ENCODE measurements around the gene WWP2. TPM values are rescaled to one million over a fixed set of nuclear protein-coding genes. Genes with fewer than 3 reads are reported as not detected.
"Not testable (repeated sequence)": the region's sequence is repeated elsewhere in the genome, so short reads cannot be mapped to it uniquely, and the experiment has no call there.

WWP2 gene
- total and polyA plus RNA-seq, 2 donors (not counting 3 experiments of a cell fraction or from before 2014, with no cell fraction given): 17.9 to 44.9 TPM

GRCh38 chr16:69969657-69970056 lies 207.5 kb downstream of the WWP2 start:
- H3K4me2 ChIP-seq (ENCODE audit: insufficient read depth, low read length); H3K9me3 ChIP-seq (replicated peaks; ENCODE audit: control insufficient read depth, insufficient read depth, low read length); H3K27me3 ChIP-seq (ENCODE audit: control insufficient read depth in 2 of 2, insufficient read depth in 2 of 2, low read length in 2 of 2); H2AFZ ChIP-seq (ENCODE audit: low read depth, low read length); BruUV-seq (replicated peaks); H3K9ac ChIP-seq (replicated peaks; ENCODE audit: extremely low read depth, insufficient read depth, low read length); H3K9me1 ChIP-seq (replicated peaks; ENCODE audit: control insufficient read depth, extremely low read depth, insufficient read depth, low read length); dilution Hi-C loops (cut with MboI; ENCODE audit: extremely low pct_ligation_motif_present, low sequenced_read_pairs); H3K4me3 ChIP-seq (replicated peaks in 1 of 3; ENCODE audit: insufficient read depth in 1 of 3, low read depth in 1 of 3, low read length in 3 of 3); CTCF ChIA-PET; H3K79me2 ChIP-seq (ENCODE audit: control insufficient read depth, insufficient read depth, low read length); H3K4me1 ChIP-seq (ENCODE audit: control insufficient read depth, extremely low read depth, insufficient read depth, low read length); H3K27ac ChIP-seq (ENCODE audit: insufficient read depth, low read depth, low read length); intact Hi-C loops (cut with micrococcal nuclease); FAIRE-seq; H3K36me3 ChIP-seq (ENCODE audit: control insufficient read depth in 2 of 2, extremely low read depth in 1 of 2, insufficient read depth in 2 of 2, low read length in 2 of 2); POLR2A ChIA-PET; H4K20me1 ChIP-seq (replicated peaks; ENCODE audit: control insufficient read depth, extremely low read depth, insufficient read depth, low read length); DNase-seq (ENCODE audit: low read depth, low spot score): not testable (repeated sequence)

DNA sequence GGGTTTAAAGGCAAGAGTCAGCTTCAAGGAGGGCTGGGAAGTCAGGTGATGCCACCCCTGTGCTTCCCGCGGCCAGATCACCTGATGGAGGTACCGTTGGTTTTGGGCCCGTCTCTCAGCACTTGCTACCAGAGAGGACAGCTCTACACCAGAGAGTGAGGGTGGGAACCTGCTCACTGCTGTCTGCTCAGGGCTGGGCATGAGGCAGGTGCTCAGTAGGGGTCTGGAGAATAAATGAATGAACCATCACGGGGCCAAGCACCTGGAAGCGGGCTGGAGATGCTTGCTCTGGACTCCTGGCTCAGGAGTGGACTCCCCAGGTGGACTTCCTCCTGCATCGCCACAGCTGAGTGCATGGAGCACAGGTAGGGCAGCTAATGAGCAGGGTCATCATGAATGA lies 210.0 kb downstream of the WWP2 start:
- BruUV-seq (replicated peaks); H3K9me1 ChIP-seq (replicated peaks; ENCODE audit: control insufficient read depth, extremely low read depth, insufficient read depth, low read length); H3K27ac ChIP-seq (ENCODE audit: insufficient read depth, low read depth, low read length); H4K20me1 ChIP-seq (replicated peaks; ENCODE audit: control insufficient read depth, extremely low read depth, insufficient read depth, low read length); CTCF ChIA-PET; H3K4me2 ChIP-seq (ENCODE audit: insufficient read depth, low read length); dilution Hi-C loops (cut with MboI; ENCODE audit: extremely low pct_ligation_motif_present, low sequenced_read_pairs); H3K36me3 ChIP-seq (ENCODE audit: control insufficient read depth in 2 of 2, extremely low read depth in 1 of 2, insufficient read depth in 2 of 2, low read length in 2 of 2); POLR2A ChIA-PET; DNase-seq (ENCODE audit: low read depth, low spot score); H3K9ac ChIP-seq (replicated peaks; ENCODE audit: extremely low read depth, insufficient read depth, low read length); H3K4me3 ChIP-seq (replicated peaks in 1 of 3; ENCODE audit: insufficient read depth in 1 of 3, low read depth in 1 of 3, low read length in 3 of 3); H3K4me1 ChIP-seq (ENCODE audit: control insufficient read depth, extremely low read depth, insufficient read depth, low read length); H3K27me3 ChIP-seq (ENCODE audit: control insufficient read depth in 2 of 2, insufficient read depth in 2 of 2, low read length in 2 of 2); H2AFZ ChIP-seq (ENCODE audit: low read depth, low read length); intact Hi-C loops (cut with micrococcal nuclease); FAIRE-seq; H3K79me2 ChIP-seq (ENCODE audit: control insufficient read depth, insufficient read depth, low read length); H3K9me3 ChIP-seq (replicated peaks; ENCODE audit: control insufficient read depth, insufficient read depth, low read length): not testable (repeated sequence)

- H3K9me3 ChIP-seq (replicated peaks; ENCODE audit: control insufficient read depth, insufficient read depth, low read length); POLR2A ChIA-PET; H3K36me3 ChIP-seq (ENCODE audit: control insufficient read depth in 2 of 2, extremely low read depth in 1 of 2, insufficient read depth in 2 of 2, low read length in 2 of 2); H2AFZ ChIP-seq (ENCODE audit: low read depth, low read length); intact Hi-C loops (cut with micrococcal nuclease); DNase-seq (ENCODE audit: low read depth, low spot score); H3K9ac ChIP-seq (replicated peaks; ENCODE audit: extremely low read depth, insufficient read depth, low read length); dilution Hi-C loops (cut with MboI; ENCODE audit: extremely low pct_ligation_motif_present, low sequenced_read_pairs); H3K4me3 ChIP-seq (replicated peaks in 1 of 3; ENCODE audit: insufficient read depth in 1 of 3, low read depth in 1 of 3, low read length in 3 of 3); H3K4me1 ChIP-seq (ENCODE audit: control insufficient read depth, extremely low read depth, insufficient read depth, low read length); H3K79me2 ChIP-seq (ENCODE audit: control insufficient read depth, insufficient read depth, low read length); H3K4me2 ChIP-seq (ENCODE audit: insufficient read depth, low read length); H3K9me1 ChIP-seq (replicated peaks; ENCODE audit: control insufficient read depth, extremely low read depth, insufficient read depth, low read length); FAIRE-seq; CTCF ChIA-PET; H4K20me1 ChIP-seq (replicated peaks; ENCODE audit: control insufficient read depth, extremely low read depth, insufficient read depth, low read length); H3K27me3 ChIP-seq (ENCODE audit: control insufficient read depth in 2 of 2, insufficient read depth in 2 of 2, low read length in 2 of 2); BruUV-seq (replicated peaks); H3K27ac ChIP-seq (ENCODE audit: insufficient read depth, low read depth, low read length): not testable (repeated sequence)
Measured at GRCh38 chr16:69972935-69973334, 210.8 kb downstream of the WWP2 start.

- intact Hi-C loops (cut with micrococcal nuclease); H4K20me1 ChIP-seq (replicated peaks; ENCODE audit: control insufficient read depth, extremely low read depth, insufficient read depth, low read length); FAIRE-seq; H3K36me3 ChIP-seq (ENCODE audit: control insufficient read depth in 2 of 2, extremely low read depth in 1 of 2, insufficient read depth in 2 of 2, low read length in 2 of 2); H3K79me2 ChIP-seq (ENCODE audit: control insufficient read depth, insufficient read depth, low read length); H3K9me3 ChIP-seq (replicated peaks; ENCODE audit: control insufficient read depth, insufficient read depth, low read length); H3K4me2 ChIP-seq (ENCODE audit: insufficient read depth, low read length); H3K9ac ChIP-seq (replicated peaks; ENCODE audit: extremely low read depth, insufficient read depth, low read length); H3K4me3 ChIP-seq (replicated peaks in 1 of 3; ENCODE audit: insufficient read depth in 1 of 3, low read depth in 1 of 3, low read length in 3 of 3); BruUV-seq (replicated peaks); DNase-seq (ENCODE audit: low read depth, low spot score); H3K27ac ChIP-seq (ENCODE audit: insufficient read depth, low read depth, low read length); H3K27me3 ChIP-seq (ENCODE audit: control insufficient read depth in 2 of 2, insufficient read depth in 2 of 2, low read length in 2 of 2); H3K9me1 ChIP-seq (replicated peaks; ENCODE audit: control insufficient read depth, extremely low read depth, insufficient read depth, low read length); CTCF ChIA-PET; H3K4me1 ChIP-seq (ENCODE audit: control insufficient read depth, extremely low read depth, insufficient read depth, low read length); POLR2A ChIA-PET; dilution Hi-C loops (cut with MboI; ENCODE audit: extremely low pct_ligation_motif_present, low sequenced_read_pairs); H2AFZ ChIP-seq (ENCODE audit: low read depth, low read length): not testable (repeated sequence)
Measured at GRCh38 chr16:69985196-69985595, 223.1 kb downstream of the WWP2 start.

All from endothelial cell of umbilical vein (primary cell).